ENCODE measurements around the gene DUS1L. TPM values are rescaled to one million over a fixed set of nuclear protein-coding genes. Genes with fewer than 3 reads are reported as not detected.

Gene DUS1L
- polyA plus RNA-seq, 1 of the 3 experiments (the other 2 are of a cell fraction): 163 TPM

- POLR2A ChIA-PET: no interaction called here
- CTCF ChIA-PET: interaction anchor here (1.0 to 4.3 kb wide), 2 partner anchors 26 to 62 kb away, joined by 4 to 22 read pairs; no protein-coding TSS in a partner anchor
Observed at GRCh38 chr17:82092094-82092586, 26.5 kb upstream of the DUS1L start.

More at GRCh38 chr17:82092094-82092586, 26.5 kb upstream of the DUS1L start:
- WGBS (ENCODE audit: low lambda C conversion rate): 96% methylated on average over 18 of the region's 23 CpGs
- H3K4me2 ChIP-seq: no peak overlapping the region
- H2AFZ ChIP-seq (ENCODE audit: low read depth): no peak overlapping the region
- no peak overlapping the region for H3K27ac ChIP-seq (ENCODE audit: low read depth in 2 of 2, low read length in 1 of 2)
- H4K20me1 ChIP-seq (ENCODE audit: insufficient read depth): peaks cover 22% of the 10 kb centered on the region
- no peaks in the 10 kb centered on the region for H3K9me3 ChIP-seq
- peaks cover 28% of the 10 kb centered on the region for H3K79me2 ChIP-seq (ENCODE audit: insufficient read depth)
- peaks cover 34 to 85% of the 10 kb centered on the region in 2 experiments for H3K36me3 ChIP-seq (replicated peaks in 1 of 2; ENCODE audit: control insufficient read depth in 1 of 2, insufficient read depth in 2 of 2, low read length in 1 of 2)
- H3K4me3 ChIP-seq (ENCODE audit: low read depth in 2 of 2, low read length in 1 of 2): no peak overlapping the region
- H3K4me1 ChIP-seq (ENCODE audit: control insufficient read depth in 1 of 2, insufficient read depth in 2 of 2, low read depth in 1 of 2, low read length in 1 of 2): peaks cover 10 to 13% of the 10 kb centered on the region in 2 experiments; a peak in 1 of 4 replicates
- H3K9me2 ChIP-seq: no peaks in the 10 kb centered on the region
- DNase-seq: no peak
- no peak overlapping the region for H3K9ac ChIP-seq
- no peaks in the 10 kb centered on the region for H3K27me3 ChIP-seq (ENCODE audit: insufficient read depth)
- H3F3A ChIP-seq (replicated peaks; ENCODE audit: insufficient read depth): no peaks in the 10 kb centered on the region
- TF ChIP-seq EP300 (IDR thresholded peaks at IDR 0.05; ENCODE audit: borderline replicate concordance in 1 of 2, low read depth in 1 of 2, low read length in 1 of 2) (no peak), TCF12 (IDR thresholded peaks at IDR 0.05) (no peak), FOXJ3 (CRISPR knock-in tag; IDR thresholded peaks at IDR 0.05) (no peak), EZH2phosphoT487 (IDR thresholded peaks at IDR 0.05; ENCODE audit: borderline replicate concordance, low read depth) (no peak), FOXM1 (IDR thresholded peaks at IDR 0.05; ENCODE audit: low read depth) (no peak), RAD21 (IDR thresholded peaks at IDR 0.05; ENCODE audit: low read length) (no peak), REST (IDR thresholded peaks at IDR 0.05; ENCODE audit: low read depth, low read length) (no peak), ZBTB33 (IDR thresholded peaks at IDR 0.05; ENCODE audit: borderline replicate concordance, low read depth) (no peak), JUND (IDR thresholded peaks at IDR 0.05) (no peak)
